IPS DF 6.9 (cell line): ENCODE results near the gene EIF5.

Experiments used
- DNase-seq: peaks from one replicate; pipeline ENCODE4 v3.0.0-alpha.2; 2013; ENCODE audit warnings: low read depth, low spot score
- H3K27ac ChIP-seq: one replicate; pipeline ENCODE4 v1.5.1; 2013; ENCODE audit warnings: low read length, control low read depth
- H3K27me3 ChIP-seq: 2 replicates; pipeline ENCODE4 v1.6.1; 2013; ENCODE audit warnings: mild to moderate bottlenecking, low read length; ENCODE audit not compliant: control insufficient read depth, insufficient read depth
- H3K36me3 ChIP-seq: 2 replicates; pipeline ENCODE4 v1.6.1; 2013; ENCODE audit warnings: low read length; ENCODE audit not compliant: control insufficient read depth, insufficient read depth
- H3K4me1 ChIP-seq: 2 replicates; pipeline ENCODE4 v1.6.1; 2013; ENCODE audit warnings: low read length; ENCODE audit not compliant: control insufficient read depth, insufficient read depth
- H3K4me3 ChIP-seq: 2 replicates; pipeline ENCODE4 v1.5.1; 2013; ENCODE audit warnings: mild to moderate bottlenecking, low read length
- H3K9me3 ChIP-seq: 2 replicates; pipeline ENCODE4 v1.6.1; 2013; ENCODE audit warnings: low read length, inconsistent platforms; ENCODE audit not compliant: control insufficient read depth, insufficient read depth
- WGBS: extraction: QIAGEN DNeasy Blood & Tissue Kit; methylation state at CpG from one replicate; pipeline ENCODE4 v1.1.7; 2013; ENCODE audit warnings: mixed read lengths, missing lambda C conversion rate; ENCODE audit not compliant: insufficient read length, insufficient coverage; 5-methylcytosine and 5-hydroxymethylcytosine counted together

The EIF5 gene

DNA sequence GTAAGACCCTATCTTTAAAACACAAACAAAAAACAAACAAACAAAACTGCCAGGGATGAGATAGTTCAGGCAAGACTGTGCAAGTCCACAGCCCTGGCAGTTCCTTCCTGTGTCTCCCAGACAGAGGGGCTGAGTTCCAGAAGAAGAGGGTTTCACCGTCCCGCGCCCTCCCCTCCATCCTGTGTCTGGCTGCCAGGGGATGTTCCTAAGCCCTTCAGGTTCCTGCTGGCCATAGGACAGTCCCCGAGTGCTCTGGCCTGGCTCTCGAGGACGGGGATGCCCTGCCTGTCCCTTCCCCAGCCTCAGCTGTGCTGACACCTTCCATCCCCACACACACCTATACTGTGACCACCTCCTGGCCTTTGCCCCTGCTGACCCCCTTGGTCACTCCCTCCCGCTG, 40.6 kb upstream of the EIF5 start:
- Histone ChIP-seq H3K4me3 (no peak overlapping the region), H3K9me3 (no peaks in the 10 kb centered on the region; the same call in 1 of the 2 replicates), H3K4me1 (no peaks in the 10 kb centered on the region), H3K27me3 (no peaks in the 10 kb centered on the region), H3K27ac (no peak overlapping the region), H3K36me3 (no peaks in the 10 kb centered on the region)
- no peak for DNase-seq
- whole genome bisulfite sequencing, result no CpG with 5 or more reads among the region's 7 CpGs

- Histone ChIP-seq H3K27me3 (no peaks in the 10 kb centered on the region), H3K27ac (no peak overlapping the region), H3K9me3 (no peaks in the 10 kb centered on the region), H3K4me1 (no peaks in the 10 kb centered on the region), H3K4me3 (no peak overlapping the region), H3K36me3 (no peaks in the 10 kb centered on the region)
- WGBS, result no CpG with 5 or more reads among the region's 11 CpGs
- DNase-seq, result no peak
These were observed 39.9 kb upstream of the EIF5 start for GRCh38 chr14:103294091-103294490.

DNA sequence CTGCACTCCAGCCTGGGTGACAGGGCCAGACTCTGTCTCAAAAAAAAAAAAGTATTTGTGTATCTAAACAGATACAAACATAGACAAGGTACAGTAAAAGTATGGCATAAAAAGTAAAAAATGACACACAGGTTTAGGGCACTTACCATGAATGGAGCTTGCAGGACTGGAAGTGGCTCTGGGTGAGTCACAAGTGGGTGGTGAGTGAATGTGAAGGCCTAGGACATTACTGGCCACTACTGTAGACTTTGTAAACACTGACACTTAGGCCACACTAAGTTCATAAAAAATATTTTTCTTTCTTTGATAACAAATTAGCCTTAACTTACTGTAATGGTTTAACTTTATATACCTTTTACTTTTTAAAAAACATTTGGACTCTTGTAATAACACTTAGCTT, 38.0 kb upstream of the EIF5 start:
- H3K9me3 ChIP-seq, result no peaks in the 10 kb centered on the region
- no peak for DNase-seq
- H3K4me1 ChIP-seq, result no peaks in the 10 kb centered on the region
- no peak overlapping the region for H3K4me3 ChIP-seq
- no peaks in the 10 kb centered on the region for H3K36me3 ChIP-seq
- no peaks in the 10 kb centered on the region for H3K27me3 ChIP-seq
- no peak overlapping the region for H3K27ac ChIP-seq

GRCh38 chr14:103296987-103297386, 37.0 kb upstream of the EIF5 start:
- no peaks in the 10 kb centered on the region for H3K36me3 ChIP-seq
- H3K27ac ChIP-seq, result no peak overlapping the region
- no CpG with 5 or more reads among the region's 12 CpGs for WGBS
- no peaks in the 10 kb centered on the region for H3K9me3 ChIP-seq
- H3K4me1 ChIP-seq, result no peaks in the 10 kb centered on the region; the same call in 1 of the 2 replicates
- DNase-seq, result no peak
- no peaks in the 10 kb centered on the region for H3K27me3 ChIP-seq
- no peak overlapping the region for H3K4me3 ChIP-seq

- Histone ChIP-seq H3K9me3 (no peaks in the 10 kb centered on the region), H3K36me3 (no peaks in the 10 kb centered on the region), H3K27me3 (no peaks in the 10 kb centered on the region), H3K27ac (no peak overlapping the region), H3K4me3 (no peak overlapping the region), H3K4me1 (no peaks in the 10 kb centered on the region; the same call in 1 of the 2 replicates)
- DNase-seq, result no peak
- no CpG with 5 or more reads among the region's 1 CpG for WGBS
These were observed 35.4 kb upstream of the EIF5 start for GRCh38 chr14:103298620-103299019.

DNA sequence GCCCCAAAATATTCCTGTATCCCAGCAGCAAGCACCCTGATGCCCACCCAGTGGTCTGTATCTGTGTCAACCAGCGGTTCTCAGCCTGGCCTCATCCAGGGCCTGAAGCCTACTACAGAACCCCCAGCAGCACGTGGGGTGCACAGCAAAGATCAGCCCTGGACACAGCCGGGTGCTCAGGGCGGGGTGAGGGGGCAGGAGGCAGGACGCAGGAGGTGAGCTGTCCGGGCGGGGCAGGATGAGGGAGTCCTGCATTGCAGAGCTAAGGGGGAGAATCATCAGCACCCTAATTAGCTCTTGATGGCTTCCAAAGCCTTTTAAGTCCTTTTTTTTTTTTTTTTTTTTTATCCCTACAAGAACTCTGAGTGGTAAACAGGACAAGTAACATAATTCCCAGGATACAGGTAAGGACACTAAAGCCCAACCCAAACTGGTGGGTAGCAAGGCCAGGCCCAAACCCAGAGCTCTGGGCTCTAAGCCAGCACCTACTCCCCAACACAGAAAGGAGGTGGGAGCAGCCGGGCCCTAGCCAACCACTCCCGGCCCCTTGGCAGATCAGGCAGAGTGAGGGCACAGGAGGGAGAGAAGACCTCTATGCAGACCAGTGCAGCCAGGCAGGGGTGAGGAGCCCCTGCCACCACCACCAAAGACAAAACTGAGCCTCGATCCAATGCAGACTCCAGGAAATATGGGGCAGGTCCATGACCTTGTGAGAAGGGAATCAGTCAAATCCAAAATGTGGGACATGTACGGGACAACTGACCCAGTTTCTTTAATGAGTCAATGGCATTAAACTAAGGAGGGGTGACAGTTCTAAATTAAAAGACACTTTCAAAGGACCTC, 32.3 kb upstream of the EIF5 start:
- H3K27me3 ChIP-seq, result no peaks in the 10 kb centered on the region
- H3K4me3 ChIP-seq, result no peak overlapping the region
- H3K4me1 ChIP-seq, result no peaks in the 10 kb centered on the region; the same call in 1 of the 2 replicates
- WGBS, result no CpG with 5 or more reads among the region's 11 CpGs
- H3K36me3 ChIP-seq, result no peaks in the 10 kb centered on the region
- DNase-seq, result no peak
- no peak overlapping the region for H3K27ac ChIP-seq
- H3K9me3 ChIP-seq, result no peaks in the 10 kb centered on the region

DNA sequence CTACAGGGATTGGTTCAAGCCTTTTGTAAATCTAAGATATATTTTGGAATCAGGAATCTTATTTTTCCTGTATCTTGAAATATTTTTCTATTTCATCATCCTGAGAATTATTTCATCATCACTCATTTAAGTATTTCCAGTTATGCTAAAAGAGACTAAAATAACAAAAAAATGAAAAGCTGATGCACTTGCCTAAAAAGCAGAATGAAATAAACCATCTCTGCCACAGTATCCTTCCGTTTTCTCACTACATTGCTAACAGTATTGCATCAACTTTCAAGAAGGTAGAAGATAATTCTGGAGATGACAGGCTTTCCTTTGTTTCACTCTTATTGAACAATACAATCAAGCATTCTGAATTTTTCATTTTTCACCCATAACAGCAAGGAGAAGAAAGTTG, 31.1 kb upstream of the EIF5 start:
- Histone ChIP-seq H3K4me3 (no peak overlapping the region), H3K27ac (no peak overlapping the region)
- no CpG with 5 or more reads among the region's 1 CpG for WGBS

GRCh38 chr14:103304706-103305105, 29.3 kb upstream of the EIF5 start:
- Histone ChIP-seq H3K9me3 (no peaks in the 10 kb centered on the region), H3K27ac (no peak overlapping the region), H3K4me1 (no peaks in the 10 kb centered on the region; the same call in 1 of the 2 replicates), H3K4me3 (no peak overlapping the region), H3K27me3 (no peaks in the 10 kb centered on the region), H3K36me3 (no peaks in the 10 kb centered on the region)
- no CpG with 5 or more reads among the region's 2 CpGs for WGBS
- DNase-seq, result no peak

More for the DNA sequence above, 31.1 kb upstream of the EIF5 start:
- Histone ChIP-seq H3K9me3 (no peaks in the 10 kb centered on the region), H3K27me3 (no peaks in the 10 kb centered on the region), H3K4me1 (no peaks in the 10 kb centered on the region; the same call in 1 of the 2 replicates), H3K36me3 (no peaks in the 10 kb centered on the region)
- no peak for DNase-seq

GRCh38 chr14:103308717-103309616, 25.1 kb upstream of the EIF5 start:
- Histone ChIP-seq H3K4me3 (no peak overlapping the region), H3K4me1 (no peaks in the 10 kb centered on the region), H3K9me3 (no peaks in the 10 kb centered on the region), H3K27me3 (no peaks in the 10 kb centered on the region), H3K27ac (no peak overlapping the region), H3K36me3 (no peaks in the 10 kb centered on the region)
- WGBS, result no CpG with 5 or more reads among the region's 10 CpGs
- DNase-seq, result no peak

DNA sequence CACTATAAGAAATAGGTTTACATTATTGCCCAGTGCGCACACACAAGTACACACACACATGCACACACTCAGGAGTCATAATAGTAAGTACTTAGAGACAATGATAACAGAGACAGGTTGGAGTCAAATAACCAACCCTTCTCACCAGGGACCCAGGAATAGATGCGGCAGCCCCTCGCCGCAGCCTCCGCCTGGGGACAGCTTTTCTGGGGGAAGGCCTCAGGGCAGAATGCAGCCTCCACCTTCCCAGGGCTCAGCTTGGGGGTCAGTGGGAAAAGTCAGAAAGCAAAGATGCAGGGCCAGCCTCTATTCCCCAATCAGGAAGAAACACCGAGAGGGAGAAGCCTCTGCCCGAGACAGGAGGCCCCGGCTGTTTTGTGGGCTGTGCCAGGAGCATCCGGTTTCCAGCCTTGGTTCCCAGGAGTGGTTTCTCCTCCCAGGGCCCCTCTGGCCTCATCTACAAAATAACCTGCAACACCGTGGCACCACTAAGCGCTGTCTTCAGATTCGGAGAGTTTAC, 23.4 kb upstream of the EIF5 start:
- no peaks in the 10 kb centered on the region for H3K36me3 ChIP-seq
- no CpG with 5 or more reads among the region's 12 CpGs for WGBS
- H3K4me3 ChIP-seq, result no peak overlapping the region
- H3K4me1 ChIP-seq, result no peaks in the 10 kb centered on the region
- no peak overlapping the region for H3K27ac ChIP-seq
- DNase-seq, result no peak
- no peaks in the 10 kb centered on the region for H3K9me3 ChIP-seq
- no peaks in the 10 kb centered on the region for H3K27me3 ChIP-seq
